ENCODE measurements around the gene LAD1. TPM values are rescaled to one million over a fixed set of nuclear protein-coding genes. Genes with fewer than 3 reads are reported as not detected.

Gene LAD1
- total and polyA plus RNA-seq, 4 donors, result 17.8 to 63.8 (median 38.7) TPM

GRCh38 chr1:201378804-201379203 lies 20.3 kb downstream of the LAD1 start:
- no peak for DNase-seq
- Histone ChIP-seq H3K27ac (ENCODE audit: low read depth in 1 of 2, low read length in 1 of 2) (peak overlapping the region in 1 of 2 donors; percentile 89), H3K9ac (ENCODE audit: insufficient read depth in 1 of 2, low read length in 2 of 2) (no peak overlapping the region), H3K36me3 (ENCODE audit: control insufficient read depth in 4 of 4, insufficient read depth in 4 of 4, low read length in 4 of 4) (no peaks in the 10 kb centered on the region), H3K27me3 (ENCODE audit: control insufficient read depth in 3 of 3, insufficient read depth in 3 of 3, low read length in 2 of 3) (peaks cover 0 to 3% (median 0%) of the 10 kb centered on the region in 3 donors), H3K4me3 (no peak overlapping the region), H3K4me1 (ENCODE audit: control insufficient read depth in 5 of 5, insufficient read depth in 5 of 5, low read length in 5 of 5) (peaks cover 0 to 39% (median 3%) of the 10 kb centered on the region in 5 donors), H3K9me3 (ENCODE audit: control insufficient read depth in 4 of 4, insufficient read depth in 3 of 4, low read length in 3 of 4) (no peaks in the 10 kb centered on the region)
- 92 to 97% methylated on average over 6 of the region's 6 CpGs for WGBS, 2 donors
- no peak for TF ChIP-seq CTCF (IDR thresholded peaks at IDR 0.05; ENCODE audit: control extremely low read depth, extremely low read depth)
- no peak for ATAC-seq (ENCODE audit: insufficient read depth, low FRiP score)

- DNase-seq, result peak; percentile 40 to 85 (median 68)
- Histone ChIP-seq H3K36me3 (ENCODE audit: control insufficient read depth in 4 of 4, insufficient read depth in 4 of 4, low read length in 4 of 4) (no peaks in the 10 kb centered on the region), H3K9me3 (ENCODE audit: control insufficient read depth in 4 of 4, insufficient read depth in 3 of 4, low read length in 3 of 4) (no peaks in the 10 kb centered on the region), H3K27ac (ENCODE audit: low read depth in 1 of 2, low read length in 1 of 2) (peak within 1 kb of the TSS in 1 of 2 donors; percentile 95), H3K4me1 (ENCODE audit: control insufficient read depth in 5 of 5, insufficient read depth in 5 of 5, low read length in 5 of 5) (peaks cover 0 to 39% (median 3%) of the 10 kb centered on the region in 5 donors), H3K27me3 (ENCODE audit: control insufficient read depth in 3 of 3, insufficient read depth in 3 of 3, low read length in 2 of 3) (peaks cover 0 to 5% (median 5%) of the 10 kb centered on the region in 3 donors), H3K4me3 (no peak within 1 kb of the TSS), H3K9ac (ENCODE audit: insufficient read depth in 1 of 2, low read length in 2 of 2) (no peak within 1 kb of the TSS)
- TF ChIP-seq CTCF (IDR thresholded peaks at IDR 0.05; ENCODE audit: control extremely low read depth, extremely low read depth), result no peak
- 51 to 60% methylated on average over 9 of the region's 9 CpGs for WGBS, 2 donors
- ATAC-seq (ENCODE audit: insufficient read depth, low FRiP score), result no peak
These were observed 21.5 kb downstream of the LAD1 start, which contains the start of gene TNNT2 for GRCh38 chr1:201377611-201378092. TNNT2 (minus strand) TSS chr1:201377680; CDS start chr1:201373254, 4,426 bp downstream.

- 42 to 48% methylated on average over 11 of the region's 11 CpGs for WGBS, 2 donors
- TF ChIP-seq CTCF (IDR thresholded peaks at IDR 0.05; ENCODE audit: control extremely low read depth, extremely low read depth), result no peak
- H3K4me3 ChIP-seq, result no peak overlapping the region
- H3K27me3 ChIP-seq (ENCODE audit: control insufficient read depth in 3 of 3, insufficient read depth in 3 of 3, low read length in 2 of 3), result peaks cover 0 to 5% (median 5%) of the 10 kb centered on the region in 3 donors
- ATAC-seq (ENCODE audit: insufficient read depth, low FRiP score) (no peak), DNase-seq (peak; percentile 45 to 54 (median 46))
- no peak overlapping the region for H3K9ac ChIP-seq (ENCODE audit: insufficient read depth in 1 of 2, low read length in 2 of 2)
- no peaks in the 10 kb centered on the region for H3K9me3 ChIP-seq (ENCODE audit: control insufficient read depth in 4 of 4, insufficient read depth in 3 of 4, low read length in 3 of 4)
- peak overlapping the region in 1 of 2 donors; percentile 95 for H3K27ac ChIP-seq (ENCODE audit: low read depth in 1 of 2, low read length in 1 of 2)
- peaks cover 0 to 34% (median 3%) of the 10 kb centered on the region in 5 donors for H3K4me1 ChIP-seq (ENCODE audit: control insufficient read depth in 5 of 5, insufficient read depth in 5 of 5, low read length in 5 of 5)
- H3K36me3 ChIP-seq (ENCODE audit: control insufficient read depth in 4 of 4, insufficient read depth in 4 of 4, low read length in 4 of 4), result no peaks in the 10 kb centered on the region
These were observed 22.4 kb downstream of the LAD1 start for GRCh38 chr1:201376464-201377374.
